Omental fat pad (tissue), 4 donors: Measurements from ENCODE around the gene PSME3. TPM values are rescaled to one million over a fixed set of nuclear protein-coding genes. Genes with fewer than 3 reads are reported as not detected.

Experiments used
- ATAC-seq: fragments of 150-250 bp; one replicate; pipeline ENCODE4 v1.9.1; 2016; ENCODE audit warnings: mild to moderate bottlenecking, moderate library complexity; ENCODE audit not compliant: low FRiP score
- DNase-seq: peaks from one replicate; pipeline ENCODE4 v3.0.0-alpha.2; 2019; ENCODE audit warnings: low spot score
- total RNA-seq, 4 donors: library from RNA; depleted of rRNA; stranded (reverse); fragments of >200 nt; gene quantifications; one replicate each; pipeline ENCODE4 v1.1.0, GENCODE V29; 2016
- TF ChIP-seq, protein P1 (sequence below), 3 donors: fragments of 450-650 bp; IDR thresholded peaks; one replicate each; pipeline ENCODE4 v1.5.1; 2016 to 2017; ENCODE audit warnings: antibody characterized with exemption in 3 of 3, mild to moderate bottlenecking in 3 of 3, moderate library complexity in 2 of 3

The PSME3 gene
- total RNA-seq, 4 donors from 2014 or later: 72.1 to 122 (median 77.8) TPM

DNA sequence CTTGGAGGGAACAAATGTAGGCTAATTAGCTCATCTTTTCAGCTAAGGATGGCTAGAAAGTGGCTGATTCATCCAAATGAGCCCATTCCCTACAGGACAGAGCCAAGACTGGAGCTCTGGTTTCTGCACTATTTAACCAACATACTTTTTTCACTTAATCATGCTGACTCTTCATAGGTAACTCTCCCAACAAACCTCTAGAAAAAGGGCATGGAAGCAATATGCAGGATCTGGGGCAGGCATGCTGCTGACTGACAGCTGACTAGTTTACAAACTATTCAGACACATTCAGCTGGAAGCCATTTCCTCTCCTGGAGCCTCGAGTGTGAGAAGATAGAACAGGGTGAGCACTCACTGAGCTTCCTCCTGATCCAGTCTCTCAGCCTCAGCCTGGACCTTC is 15.3 kb upstream of the PSME3 start:
- ATAC-seq: no peak
- TF ChIP-seq, protein P1, sequence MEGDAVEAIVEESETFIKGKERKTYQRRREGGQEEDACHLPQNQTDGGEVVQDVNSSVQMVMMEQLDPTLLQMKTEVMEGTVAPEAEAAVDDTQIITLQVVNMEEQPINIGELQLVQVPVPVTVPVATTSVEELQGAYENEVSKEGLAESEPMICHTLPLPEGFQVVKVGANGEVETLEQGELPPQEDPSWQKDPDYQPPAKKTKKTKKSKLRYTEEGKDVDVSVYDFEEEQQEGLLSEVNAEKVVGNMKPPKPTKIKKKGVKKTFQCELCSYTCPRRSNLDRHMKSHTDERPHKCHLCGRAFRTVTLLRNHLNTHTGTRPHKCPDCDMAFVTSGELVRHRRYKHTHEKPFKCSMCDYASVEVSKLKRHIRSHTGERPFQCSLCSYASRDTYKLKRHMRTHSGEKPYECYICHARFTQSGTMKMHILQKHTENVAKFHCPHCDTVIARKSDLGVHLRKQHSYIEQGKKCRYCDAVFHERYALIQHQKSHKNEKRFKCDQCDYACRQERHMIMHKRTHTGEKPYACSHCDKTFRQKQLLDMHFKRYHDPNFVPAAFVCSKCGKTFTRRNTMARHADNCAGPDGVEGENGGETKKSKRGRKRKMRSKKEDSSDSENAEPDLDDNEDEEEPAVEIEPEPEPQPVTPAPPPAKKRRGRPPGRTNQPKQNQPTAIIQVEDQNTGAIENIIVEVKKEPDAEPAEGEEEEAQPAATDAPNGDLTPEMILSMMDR (IDR thresholded peaks at IDR 0.05): no peak
- no peak for DNase-seq

GRCh38 chr17:42818379-42818778 is 14.8 kb upstream of the PSME3 start:
- DNase-seq (no peak), ATAC-seq (no peak)
- TF ChIP-seq, protein P1 (IDR thresholded peaks at IDR 0.05): no peak

DNA sequence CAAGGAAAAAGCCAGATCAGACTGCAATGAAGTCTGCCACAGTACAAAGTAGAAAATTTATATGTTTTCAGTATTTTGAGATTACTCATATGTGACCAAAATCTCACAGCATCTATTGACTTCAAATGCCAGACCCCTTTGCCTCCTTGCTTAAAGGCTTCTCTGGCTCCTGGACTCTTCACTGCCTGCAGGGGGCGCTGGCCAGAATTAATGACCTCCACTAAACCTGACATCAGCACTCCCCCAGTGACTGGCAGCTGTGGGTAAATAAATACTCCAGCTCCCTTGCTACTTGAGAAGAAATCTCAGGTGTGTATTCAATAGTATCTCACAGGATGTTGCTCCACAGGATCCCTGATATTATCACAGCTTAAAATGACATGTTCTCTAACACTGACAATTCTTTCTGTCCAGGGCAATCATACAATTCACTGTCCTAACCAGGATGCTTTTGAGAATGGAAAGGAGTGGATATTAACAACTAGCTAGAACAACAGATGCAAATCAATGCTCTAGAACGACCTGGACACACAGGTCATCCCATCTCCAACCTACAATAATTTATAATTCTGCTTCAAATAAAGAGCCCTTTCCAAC is 13.2 kb upstream of the PSME3 start:
- ATAC-seq (no peak), DNase-seq (no peak)
- TF ChIP-seq, protein P1 (IDR thresholded peaks at IDR 0.05): no peak

GRCh38 chr17:42821176-42821575 is 12.0 kb upstream of the PSME3 start:
- no peak for ATAC-seq
- DNase-seq: no peak
- TF ChIP-seq, protein P1 (IDR thresholded peaks at IDR 0.05): no peak

DNA sequence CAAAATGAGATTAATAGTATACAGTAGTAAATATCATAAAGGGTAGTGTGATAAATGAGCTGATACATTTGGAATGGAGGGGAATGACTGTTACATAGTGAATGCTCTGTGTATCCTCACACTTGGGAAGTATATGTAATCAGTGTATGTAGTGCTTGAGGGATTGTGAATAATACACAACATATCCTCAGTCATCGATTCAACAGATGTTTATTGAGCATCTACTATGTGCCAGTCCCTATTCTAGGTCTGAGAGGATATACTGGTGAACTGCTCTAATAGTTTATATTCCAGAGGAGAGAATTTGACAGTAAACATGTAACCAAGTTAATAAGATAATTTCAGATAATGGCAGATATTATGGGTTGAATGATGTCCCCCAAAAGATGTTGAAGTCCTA is 5.7 kb upstream of the PSME3 start:
- TF ChIP-seq, protein P1 (IDR thresholded peaks at IDR 0.05): no peak

GRCh38 chr17:42830971-42831370 is 2.2 kb upstream of the PSME3 start:
- TF ChIP-seq, protein P1 (IDR thresholded peaks at IDR 0.05): no peak
- ATAC-seq (no peak), DNase-seq (no peak)

More for the DNA sequence above, 5.7 kb upstream of the PSME3 start:
- ATAC-seq (no peak), DNase-seq (no peak)

DNA sequence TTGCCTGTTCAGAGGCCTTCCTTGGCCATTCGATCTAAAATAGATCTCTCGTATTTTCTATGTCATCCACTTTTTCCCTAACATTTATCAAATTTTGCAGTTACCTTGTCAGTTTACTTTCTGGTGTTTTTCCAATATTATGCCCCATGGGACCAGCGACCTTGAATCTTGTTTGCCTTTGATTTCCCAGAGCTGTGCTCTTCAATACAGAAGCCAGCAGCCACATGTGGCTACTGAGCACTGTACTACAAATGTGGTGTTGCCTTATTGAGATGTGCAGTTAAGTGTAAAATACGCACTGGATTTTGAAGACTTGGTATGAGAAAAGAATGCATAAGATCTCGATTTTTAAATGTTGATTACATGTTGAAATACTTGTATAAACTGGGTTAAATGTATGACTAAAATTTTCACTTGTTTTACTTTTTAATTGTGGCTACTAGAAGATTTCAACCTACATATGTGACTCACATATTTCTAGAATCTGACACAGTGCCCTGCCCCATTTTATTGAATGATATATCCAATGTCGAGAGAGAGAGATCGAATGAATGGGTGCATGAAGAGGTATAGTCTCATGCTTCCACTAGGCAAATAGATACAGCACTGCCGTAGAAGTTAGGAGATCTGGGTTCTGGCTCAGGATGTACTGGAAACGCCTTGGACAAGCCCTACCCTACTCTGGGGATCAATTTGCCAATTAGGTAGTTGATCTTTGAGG is 824 bp upstream of the PSME3 start:
- peak; percentile 12 for ATAC-seq
- TF ChIP-seq, protein P1 (IDR thresholded peaks at IDR 0.05): no peak

More for the DNA sequence above, 824 bp upstream of the PSME3 start:
- DNase-seq: no peak
